Stimulated activated CD8-positive, alpha-beta memory T cell treated with anti-CD3 and anti-CD28 coated beads, Interleukin-12 subunit alpha, Interleukin-12 subunit beta, amount 100 ng/mL, for 24 hours (primary cell): Measurements from ENCODE around the gene USF3.
"Not testable (repeated sequence)": the region's sequence is repeated elsewhere in the genome, so short reads cannot be mapped to it uniquely, and the experiment has no call there.

ENCODE experiments used
- DNase-seq: peaks from one replicate; pipeline ENCODE4 v3.0.0-alpha.2; 2020; ENCODE audit errors: extremely low read depth

Gene USF3

DNA sequence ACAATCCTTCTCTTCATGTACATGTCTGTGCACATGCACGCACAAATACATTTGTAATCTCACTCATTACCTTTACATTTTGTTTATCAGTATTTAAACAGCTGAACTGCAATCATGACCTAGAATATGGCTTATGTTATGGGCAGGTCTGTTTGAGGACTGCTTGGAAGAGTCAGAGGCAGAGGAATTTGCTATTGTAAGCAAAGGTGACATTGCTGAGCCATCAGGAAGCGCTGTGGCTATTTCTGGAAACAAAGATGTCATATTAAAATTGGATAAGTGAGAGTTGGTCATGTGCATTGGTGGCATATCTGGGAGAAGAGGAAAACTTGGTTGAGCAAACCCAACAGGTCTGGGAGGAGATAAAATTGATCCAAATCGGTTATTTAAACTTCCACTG lies 41.6 kb downstream of the USF3 start:
- no peak for DNase-seq

DNA sequence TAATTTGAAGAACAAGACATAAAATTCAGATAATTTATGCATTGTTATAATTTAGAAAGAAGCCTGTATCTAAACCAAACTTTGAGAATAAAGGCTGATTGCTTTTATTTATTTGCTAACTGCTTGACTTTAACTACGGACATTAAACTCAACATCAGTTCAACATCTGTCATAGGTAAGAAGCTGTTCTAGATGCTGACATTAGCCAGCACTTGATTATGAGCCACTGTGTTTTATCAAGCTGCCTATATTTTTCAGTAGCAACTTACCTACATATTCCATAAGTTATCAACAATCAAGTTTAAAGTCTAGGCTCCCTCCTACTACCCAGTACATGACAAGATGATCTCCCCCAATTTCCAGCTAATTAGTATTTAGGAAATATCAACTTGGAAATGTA lies 42.1 kb downstream of the USF3 start:
- DNase-seq = no peak

DNA sequence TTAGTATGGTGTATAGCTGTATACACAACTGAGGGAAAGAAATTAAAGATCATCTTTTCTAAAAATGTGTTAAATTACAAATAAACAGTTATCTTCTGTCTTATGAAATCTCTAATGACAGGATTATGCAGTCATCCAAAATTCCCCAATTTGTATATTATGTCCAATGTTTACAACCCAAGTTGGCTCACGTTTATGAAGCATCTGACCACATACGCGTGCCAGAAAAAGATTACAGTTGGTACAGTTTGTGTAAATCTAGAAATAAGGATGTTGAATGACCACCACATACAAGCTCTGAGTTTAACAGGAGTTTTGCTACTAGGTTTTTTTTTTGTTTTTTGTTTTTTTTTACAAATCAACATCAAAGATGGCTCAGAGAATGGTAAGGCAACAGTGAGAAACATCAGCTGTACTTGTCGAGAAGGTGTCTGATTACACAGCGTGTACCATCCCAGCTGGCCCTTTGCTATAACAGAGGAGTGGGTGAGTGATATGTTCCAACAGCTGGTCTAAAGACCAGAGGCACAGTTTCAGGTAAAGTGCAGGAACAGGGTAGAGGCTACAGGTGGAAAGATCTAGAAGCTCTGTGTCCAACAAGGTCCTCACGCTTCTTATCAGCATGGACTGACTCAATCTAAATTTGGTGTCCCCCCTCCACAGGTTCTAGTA lies 47.1 kb downstream of the USF3 start:
- no peak for DNase-seq

DNA sequence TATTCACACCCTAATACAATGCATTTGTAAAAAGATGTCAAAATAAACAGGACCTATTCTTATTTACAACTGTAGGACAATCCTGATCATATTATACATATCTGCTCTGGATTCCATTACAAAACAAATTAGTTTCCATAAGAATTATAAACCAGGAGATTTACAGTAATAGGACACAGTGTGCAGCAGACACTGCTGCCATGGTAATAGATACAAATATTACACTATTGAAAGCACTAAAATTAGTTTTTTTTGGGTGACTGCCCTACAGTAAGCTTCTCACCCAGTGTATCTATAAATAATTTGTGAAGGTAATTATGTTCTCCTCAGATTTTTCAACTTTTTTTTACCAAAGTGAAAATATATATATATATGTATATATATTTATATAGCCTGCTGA lies 47.9 kb downstream of the USF3 start:
- DNase-seq = no peak

DNA sequence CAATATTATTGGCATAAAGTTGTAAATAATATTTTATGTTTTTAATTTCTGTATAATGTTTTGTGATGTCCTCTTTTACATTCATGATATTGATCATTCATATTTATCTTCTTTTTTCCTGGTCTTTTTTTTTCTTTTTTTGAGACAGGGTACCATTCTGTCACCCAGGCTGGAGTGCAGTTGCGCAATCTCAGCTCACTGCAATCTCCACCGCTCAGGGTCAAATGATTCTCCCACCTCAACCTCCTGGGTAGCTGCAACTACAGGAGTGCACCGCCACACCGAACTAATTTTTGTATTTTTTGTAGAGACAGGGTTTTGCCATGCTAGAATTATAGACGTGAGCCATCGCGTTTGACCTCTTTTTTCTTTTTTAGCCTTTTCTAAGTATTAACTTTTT lies 52.9 kb downstream of the USF3 start:
- no peak for DNase-seq

DNA sequence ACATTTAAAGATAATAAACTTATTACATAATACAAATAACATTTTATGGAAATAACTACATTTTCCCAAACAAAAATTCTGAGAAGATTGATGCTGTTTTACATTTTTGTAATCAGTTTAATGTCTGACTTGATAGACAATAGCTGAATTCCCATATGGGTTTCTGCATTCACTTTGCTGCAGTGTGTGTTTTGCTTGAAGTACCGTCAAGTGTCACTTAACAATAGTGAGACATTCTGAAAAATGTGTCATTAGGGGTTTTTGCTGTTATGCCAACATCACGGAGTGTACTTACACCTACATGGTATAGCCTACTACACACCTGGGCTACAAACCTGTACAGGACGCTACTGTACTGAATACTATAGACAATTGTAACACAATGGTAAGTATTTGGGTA lies 57.5 kb downstream of the USF3 start:
- DNase-seq = no peak

DNA sequence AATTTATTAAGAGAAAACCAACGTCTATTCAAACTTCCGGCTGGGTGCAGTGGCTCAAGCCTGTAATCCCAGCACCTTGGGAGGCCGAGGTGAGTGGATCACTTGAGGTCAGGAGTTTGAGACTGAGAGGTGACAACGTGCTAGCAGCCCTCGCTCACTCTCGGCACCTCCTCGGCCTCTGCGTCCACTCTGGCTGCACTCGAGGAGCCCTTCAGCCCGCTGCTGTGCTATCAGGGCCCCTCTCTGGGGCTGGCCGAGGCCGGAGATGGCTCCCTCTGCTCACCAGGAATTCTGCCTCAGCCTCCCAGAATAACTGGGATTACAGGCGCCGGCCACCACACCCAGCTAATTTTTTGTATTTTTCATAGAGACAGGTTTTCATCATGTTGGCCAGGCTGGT lies 58.7 kb downstream of the USF3 start:
- DNase-seq = no peak

DNA sequence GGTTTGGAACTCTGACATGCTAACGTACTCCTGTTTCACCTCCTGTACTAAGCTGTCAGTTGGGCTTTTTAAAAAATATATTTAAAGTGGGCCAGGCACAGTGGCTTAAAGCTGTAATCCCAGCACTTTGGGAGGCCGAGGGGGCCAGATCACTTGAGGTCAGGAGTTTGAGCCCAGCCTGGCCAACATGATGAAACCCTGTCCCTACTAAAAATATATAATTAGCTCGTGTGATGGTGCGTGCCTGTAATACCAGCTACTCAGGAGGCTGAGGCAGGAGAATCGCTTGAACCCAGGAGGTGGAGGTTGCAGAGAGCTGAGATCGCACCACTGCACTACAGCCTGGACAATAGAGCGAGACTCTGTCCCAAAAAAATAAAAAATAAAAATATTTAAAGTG lies 60.4 kb downstream of the USF3 start:
- DNase-seq = not testable (repeated sequence)

DNA sequence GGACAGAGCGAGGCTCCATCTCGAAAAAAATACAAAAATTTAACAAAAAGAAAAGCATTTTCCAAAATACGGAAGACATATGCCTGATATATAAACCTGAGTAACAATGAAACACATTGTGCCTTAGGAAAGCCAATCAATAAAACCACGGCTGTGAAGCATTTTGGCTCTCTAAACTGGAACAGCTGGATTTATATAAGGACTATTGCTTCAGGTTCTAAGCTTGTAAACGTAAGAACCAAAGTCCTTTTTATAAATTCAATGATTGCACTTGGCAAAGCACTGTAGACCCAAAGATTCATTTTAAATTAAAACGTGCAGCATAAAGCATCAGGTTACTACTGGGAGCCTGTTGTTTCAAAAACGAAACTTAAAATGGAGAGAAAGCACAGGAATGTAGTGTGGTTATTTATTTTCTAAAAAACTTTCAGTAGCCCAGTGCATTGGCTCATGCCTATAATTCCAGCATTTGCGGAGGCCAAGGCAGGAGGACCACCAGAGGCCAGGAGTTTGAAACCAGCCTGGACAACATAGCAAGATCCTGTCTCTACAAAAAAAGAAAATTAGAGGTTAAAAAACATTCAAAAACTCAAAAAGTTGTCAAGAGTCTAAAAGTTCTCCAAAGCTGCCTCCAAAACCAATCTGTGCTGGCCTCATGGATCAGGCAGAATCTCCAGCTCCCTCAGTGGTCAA lies 61.5 kb downstream of the USF3 start:
- no peak for DNase-seq

DNA sequence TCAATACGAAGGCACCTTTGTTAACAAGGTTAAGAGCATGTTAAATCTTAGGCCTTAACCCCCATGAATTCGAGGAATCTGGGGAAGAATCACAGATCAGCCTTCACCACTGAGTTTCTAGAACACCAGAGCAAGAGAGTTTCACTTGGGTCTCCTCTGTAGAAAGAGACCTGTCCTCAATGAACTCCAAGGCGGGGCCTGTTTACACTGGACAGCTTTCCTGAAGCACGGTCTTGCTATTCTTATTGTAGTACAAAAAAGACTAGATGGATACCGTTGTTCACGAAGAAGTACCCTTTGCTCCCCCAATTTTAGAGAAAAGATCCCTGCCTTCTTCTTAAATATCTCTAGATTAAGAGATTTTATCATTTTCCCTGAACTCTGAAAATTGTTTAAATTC lies 64.9 kb downstream of the USF3 start:
- no peak for DNase-seq

DNA sequence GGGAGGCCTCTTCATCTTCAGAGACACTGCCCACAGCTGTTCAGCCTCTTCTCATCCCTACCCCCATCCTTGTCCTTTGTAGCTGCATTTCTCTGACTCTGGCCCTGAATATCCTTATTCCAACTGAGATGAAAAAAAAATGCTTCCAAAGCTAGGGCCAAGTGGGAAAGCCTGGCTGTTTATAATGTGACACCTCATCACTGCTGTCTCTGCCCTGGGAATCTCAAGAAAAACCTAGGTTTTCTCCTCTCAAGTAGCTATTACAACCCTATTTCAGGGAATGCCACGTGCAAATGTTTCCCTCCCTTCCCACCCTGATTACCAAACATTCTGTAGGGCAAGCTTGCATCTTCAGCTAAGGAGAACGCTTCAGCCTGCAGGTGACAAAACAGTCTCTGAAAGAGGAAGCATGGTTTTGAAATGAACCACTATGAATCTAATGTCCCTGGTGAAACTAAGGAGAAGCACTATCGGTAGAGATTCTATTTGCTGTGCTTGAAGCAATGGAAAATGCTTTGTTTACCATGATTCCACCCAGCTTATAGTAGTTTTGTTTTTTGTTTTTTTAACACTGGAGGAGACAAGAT lies 65.4 kb downstream of the USF3 start:
- no peak for DNase-seq

DNA sequence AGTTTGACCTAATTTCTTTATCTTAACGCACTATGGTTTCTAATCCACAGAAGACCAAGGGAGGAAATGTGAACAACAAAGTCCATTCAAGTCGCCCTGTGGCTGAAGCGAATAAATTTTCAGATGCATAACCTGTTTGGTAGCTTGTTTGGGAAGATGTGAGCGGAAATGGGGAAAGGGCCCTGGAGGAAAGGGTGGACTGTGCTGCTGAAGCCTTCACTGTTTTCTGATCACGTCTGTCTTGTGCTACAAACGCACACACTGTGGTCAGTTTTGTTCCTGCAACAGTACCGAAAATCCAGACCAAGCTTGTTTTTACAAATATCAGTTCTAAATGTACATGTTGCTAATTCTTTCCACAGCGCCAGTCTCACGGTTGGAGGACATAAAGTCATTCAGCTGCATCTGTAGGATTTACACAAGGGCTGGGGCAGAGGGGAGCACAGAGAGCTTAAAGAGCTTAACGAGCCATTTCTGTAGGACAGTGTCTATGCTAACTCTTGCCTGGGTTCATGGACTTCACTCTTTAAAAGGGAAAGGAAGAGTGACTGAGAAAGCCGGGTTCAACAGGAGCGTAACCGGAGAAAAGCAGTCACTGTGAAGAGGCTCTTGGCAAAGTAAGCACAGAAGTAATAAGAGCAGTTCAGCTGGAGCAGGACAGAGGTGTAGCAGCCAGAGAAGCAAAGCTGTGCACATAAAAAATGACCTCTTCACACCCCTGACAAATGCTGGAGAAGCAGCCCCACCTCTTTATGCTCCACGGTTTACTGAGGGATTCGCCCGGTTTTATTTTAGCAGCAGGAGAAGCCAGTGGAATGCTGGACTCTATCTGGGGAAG lies 66.6 kb downstream of the USF3 start:
- no peak for DNase-seq

DNA sequence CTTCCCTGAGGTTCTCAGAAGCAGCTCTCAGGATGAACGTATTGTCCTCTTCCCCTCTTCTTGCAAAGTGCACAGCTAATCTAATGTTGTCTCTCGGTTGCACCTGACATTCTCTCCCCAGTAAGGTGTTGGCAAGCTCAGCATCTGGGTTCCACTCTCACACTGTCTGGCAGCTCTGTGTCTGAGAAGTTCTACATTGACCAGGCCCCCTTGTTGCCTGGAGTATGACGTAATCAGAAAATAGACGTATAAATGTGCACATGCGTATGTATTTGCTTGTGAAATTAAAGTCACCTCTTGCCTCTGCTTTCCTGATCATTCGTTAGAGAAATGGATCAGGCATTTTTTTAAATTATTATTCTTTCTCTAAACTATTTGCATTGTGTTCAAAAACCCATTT lies 67.7 kb downstream of the USF3 start:
- no peak for DNase-seq

DNA sequence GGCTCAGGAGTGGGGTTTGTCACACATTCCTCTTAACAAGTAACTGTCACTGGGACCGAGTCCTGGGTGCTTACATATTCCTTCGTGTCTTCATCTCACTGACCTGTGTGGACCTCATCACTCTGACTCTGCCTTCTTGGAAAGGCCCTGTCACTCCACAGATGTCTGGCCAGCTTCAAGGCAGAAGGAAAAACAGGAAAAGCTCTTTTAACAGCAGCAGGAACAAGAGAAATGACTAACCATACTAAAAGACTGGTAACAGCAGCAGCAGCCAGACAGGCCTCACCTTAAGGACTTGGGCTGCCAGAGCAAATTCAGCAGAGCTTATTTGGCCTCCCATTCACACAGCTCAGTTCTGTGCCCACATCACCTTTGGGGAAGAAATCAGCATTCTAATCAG lies 68.1 kb downstream of the USF3 start:
- DNase-seq = no peak

DNA sequence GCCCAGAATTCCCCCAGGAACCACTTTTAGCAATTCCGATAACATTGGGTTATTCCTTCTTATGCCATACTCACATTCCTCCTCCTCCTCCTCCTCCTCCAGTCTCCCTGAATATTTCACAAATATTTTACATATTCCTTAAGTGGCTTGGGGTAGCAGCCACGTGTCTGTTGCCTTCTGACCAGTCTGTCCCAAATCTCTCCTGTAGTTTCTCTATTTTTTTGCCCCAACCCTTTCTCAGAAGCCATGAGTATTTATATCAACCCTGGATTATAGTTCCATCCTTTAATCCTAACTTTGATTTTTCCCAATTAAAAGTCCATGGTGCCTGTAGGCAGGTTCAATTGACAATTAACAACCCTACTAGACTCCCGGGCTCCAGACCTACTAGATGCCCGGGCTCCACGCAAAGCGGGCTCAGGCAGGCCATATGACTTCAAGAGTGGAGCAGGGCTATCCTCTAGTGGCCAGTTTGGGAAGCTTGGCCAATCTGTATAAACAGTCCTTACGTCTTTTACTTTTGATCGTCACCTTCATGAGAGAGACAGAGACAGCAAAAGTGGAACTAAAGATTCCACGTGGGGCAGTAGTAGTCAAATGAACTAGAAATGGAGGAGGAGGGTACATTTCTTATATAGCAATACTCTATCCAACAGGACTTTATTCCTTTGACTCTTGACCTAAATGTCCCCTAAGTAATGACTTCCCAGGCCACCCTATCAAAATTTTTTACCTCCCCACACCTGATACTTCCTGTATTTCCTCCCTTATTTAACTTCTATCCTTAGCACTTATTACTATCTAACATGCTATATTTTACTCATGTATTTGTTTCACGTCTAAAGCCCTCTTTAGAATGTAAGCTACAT lies 69.7 kb downstream of the USF3 start:
- no peak for DNase-seq

DNA sequence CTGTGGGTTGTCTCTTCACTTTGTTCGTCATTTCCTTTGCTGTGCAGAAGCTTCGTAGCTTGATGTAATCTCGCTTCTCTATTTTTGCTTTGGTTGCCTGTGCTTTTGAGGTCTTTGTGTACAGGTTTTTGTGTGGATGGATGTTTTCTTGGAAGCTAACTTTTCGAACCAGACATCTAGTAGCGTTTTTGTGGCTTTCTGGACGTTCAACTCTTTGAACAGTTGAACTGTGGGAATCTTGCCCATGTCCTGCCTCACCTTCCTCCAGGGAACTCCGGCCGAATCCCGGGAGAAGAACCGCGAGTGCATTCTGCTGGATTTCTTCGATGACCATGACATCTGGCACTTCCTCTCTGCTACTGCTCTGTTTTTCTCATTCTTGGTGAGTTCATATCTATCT lies 70.6 kb downstream of the USF3 start:
- DNase-seq = no peak

DNA sequence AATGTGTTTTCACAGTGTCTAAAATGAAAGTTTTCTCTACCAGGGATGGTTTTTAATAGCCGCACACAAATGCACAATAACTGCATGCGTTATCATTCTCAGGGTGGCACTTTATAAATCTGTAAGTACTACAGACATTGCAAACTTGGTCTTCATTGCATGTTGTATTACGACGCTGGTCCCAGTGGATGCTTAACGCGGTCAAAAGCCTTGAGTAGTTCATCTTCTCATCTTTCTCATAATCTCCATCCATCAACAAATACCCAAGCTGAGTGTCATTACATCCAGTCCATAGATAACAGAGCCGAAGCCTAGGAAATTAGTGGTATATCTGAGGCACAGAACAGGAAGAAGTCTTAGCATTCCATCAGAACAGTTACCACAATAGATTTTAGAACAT lies 72.6 kb downstream of the USF3 start:
- no peak for DNase-seq

DNA sequence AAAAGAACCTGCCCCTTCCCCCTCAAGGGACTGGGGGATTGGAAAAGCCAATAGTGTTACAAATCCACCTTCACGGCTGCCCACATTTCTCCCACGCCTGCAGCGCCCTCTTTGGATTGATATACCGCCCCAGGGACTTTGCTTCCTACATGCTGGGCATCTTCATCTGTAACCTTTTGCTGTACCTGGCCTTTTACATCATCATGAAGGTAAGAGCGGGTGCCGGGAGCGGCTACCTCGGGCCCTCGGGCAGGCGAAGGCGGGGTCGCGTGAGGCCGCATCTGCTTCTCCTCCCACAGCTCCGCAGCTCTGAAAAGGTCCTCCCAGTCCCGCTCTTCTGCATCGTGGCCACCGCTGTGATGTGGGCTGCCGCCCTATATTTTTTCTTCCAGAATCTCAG lies 73.1 kb downstream of the USF3 start:
- no peak for DNase-seq

DNA sequence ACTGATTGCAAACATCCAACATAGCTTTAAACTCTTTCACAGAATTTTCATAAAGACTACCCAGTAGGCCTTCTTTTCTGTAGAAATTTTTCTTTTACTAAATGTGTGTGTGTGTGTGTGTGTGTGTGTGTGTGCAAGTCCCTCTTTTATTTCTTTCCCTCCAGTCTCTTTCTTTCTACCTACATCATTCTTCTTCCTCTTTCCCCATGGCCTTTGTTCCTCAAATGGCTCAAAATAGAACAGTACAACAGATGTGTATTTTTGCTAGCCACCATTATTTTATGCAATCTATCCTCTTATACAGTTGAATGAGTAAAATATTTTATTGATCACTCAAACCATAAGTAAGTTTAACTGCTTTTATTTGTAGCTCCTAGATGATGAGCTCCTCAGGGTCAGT lies 76.4 kb downstream of the USF3 start:
- no peak for DNase-seq

DNA sequence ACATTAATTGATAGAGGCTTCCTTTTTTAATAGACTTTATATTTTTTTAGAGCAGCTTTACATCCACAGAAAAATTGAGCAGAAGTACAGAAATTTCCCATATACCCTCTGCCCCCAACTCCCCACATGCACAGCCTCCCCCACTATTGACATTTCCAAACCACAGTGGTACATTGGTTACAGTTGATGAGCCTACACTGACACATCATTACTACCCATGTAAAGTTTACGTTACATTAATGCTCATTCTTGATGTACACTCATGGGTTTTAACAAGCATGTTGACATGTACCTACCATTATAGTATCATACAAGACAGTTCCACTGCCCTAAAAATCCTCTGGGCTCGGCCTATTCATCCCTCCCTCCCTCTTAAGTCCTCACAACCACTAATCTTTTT lies 78.7 kb downstream of the USF3 start:
- DNase-seq = no peak

DNA sequence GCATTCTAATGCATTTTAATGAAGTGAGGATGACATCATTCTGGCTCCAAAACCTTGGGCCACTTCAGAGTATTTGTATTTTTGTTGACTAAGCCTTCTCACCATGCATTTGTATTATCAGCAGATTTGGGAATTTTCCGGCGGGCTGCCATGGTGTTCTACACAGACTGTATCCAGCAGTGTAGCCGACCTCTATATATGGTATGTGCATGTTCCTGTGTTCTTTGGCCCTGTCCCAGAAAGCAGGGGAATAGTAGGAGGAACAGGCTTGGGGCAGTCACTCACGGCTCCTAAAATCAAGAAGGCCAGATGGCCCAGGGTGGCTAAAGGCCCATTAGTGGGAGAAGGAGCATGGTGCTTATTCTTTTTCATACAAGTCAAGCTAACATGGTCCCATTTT lies 80.5 kb downstream of the USF3 start:
- no peak for DNase-seq

DNA sequence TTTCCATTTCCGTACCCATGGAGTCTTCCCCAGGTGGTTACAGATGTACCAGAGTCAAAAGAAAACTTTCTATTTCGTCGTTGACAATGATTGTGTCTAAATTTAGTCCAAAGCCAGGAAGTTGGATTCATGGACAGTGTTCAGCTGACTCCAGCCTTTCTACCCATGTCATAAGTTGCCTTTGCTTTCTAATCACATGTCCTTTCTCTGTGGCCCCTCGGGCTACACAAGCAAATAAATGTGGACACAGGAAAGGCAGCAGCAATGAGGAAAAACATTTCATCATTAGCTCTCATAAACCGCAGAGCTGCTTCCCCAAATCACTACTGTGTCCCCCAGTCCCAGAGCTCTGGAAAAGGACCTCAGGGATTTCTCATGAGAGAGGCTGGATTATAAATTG lies 82.0 kb downstream of the USF3 start:
- DNase-seq = no peak
